Measurements from ENCODE around the gene LRRC46. TPM values are rescaled to one million over a fixed set of nuclear protein-coding genes. Genes with fewer than 3 reads are reported as not detected.

The LRRC46 gene, protein sequence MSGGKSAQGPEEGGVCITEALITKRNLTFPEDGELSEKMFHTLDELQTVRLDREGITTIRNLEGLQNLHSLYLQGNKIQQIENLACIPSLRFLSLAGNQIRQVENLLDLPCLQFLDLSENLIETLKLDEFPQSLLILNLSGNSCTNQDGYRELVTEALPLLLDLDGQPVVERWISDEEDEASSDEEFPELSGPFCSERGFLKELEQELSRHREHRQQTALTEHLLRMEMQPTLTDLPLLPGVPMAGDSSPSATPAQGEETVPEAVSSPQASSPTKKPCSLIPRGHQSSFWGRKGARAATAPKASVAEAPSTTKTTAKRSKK
- polyA plus RNA-seq (2013, experiment 1 of 2; ENCODE audit: insufficient read length): 1.2 TPM
- 1.1 TPM for polyA plus RNA-seq (2013, experiment 2 of 2; ENCODE audit: insufficient read length)

DNA sequence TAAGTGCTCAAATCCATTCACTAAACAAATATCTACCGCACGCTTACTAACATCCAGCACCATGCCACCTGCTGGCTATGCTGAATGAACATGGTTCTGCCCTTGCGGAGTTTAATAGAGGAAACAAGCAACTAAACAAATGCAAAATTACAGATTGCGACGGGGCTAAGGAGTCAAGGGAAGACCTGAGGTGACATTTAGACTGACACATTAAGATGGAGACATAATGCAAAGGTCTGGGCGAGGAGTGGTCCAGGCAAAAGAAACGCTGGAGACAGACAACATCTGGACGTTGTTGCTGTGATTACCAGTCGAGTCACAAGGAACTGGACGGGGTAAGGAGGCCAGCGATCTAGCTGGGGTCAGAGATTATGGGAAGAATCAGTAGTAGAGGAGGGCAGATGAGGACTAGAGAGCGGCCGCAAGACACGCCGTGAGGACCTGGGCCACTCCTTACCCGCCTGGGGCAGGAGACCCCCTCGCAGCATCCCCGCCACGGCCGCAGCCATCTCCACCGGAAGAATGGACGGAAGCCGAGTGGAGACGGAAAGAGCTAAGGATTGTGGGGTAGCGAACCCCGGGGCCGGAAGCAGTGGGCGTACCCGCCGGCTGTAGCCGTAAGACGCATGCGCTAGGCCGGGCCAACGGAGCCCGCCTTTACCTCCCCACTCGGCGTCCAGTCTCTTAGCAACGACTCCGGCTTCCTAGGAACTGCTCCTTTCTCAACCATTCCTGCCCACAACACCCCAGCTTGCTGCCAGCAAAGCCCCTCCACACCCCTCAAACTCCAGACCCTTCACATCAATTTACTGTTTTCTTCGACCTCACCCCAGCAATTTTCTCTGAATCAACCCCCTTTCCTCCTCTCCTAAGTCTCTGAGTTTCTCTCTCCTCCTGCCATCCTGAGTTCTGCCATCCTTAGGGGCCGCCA lies at the start of gene LRRC46, which contains the start of gene MRPL10:
Gene LRRC46, plus strand, starts transcription at position 668 of the 931 bp plus-strand sequence. CDS start 320 bp downstream, outside the sequence.
Gene MRPL10, minus strand, starts transcription at position 539 of the 931 bp plus-strand sequence. Its CDS starts 30 bp downstream, at position 509.
- DNase-seq: peak; percentile 92

DNA sequence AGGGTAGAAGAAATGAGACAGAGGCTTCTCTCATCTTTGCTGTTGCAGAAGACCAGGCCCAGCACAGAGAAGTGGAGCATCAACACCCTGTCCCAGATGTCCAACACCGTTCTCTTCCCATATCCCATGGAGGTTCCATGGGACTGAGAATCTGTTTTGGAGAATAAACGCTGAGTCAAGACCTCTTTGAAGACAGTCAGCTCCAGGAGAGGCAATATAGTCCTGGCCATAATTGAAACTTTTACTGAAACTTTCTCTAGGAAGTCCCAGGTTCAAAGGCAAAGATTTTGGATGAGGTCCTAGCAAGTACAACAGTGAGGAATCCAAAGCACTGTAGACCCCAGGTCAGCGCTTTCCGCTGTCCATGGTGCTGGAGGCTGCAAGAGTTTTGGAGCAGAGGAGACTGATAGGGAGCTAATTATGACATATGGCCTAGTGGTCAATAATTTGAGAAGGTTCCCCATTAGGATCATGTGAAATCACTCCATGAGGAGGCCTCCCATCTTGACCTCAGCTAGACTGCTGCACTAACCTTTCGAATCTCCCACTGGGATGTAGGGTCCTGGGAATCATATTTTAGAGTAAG lies 45.8 kb upstream of the LRRC46 start:
- peak; percentile 39 for DNase-seq

DNA sequence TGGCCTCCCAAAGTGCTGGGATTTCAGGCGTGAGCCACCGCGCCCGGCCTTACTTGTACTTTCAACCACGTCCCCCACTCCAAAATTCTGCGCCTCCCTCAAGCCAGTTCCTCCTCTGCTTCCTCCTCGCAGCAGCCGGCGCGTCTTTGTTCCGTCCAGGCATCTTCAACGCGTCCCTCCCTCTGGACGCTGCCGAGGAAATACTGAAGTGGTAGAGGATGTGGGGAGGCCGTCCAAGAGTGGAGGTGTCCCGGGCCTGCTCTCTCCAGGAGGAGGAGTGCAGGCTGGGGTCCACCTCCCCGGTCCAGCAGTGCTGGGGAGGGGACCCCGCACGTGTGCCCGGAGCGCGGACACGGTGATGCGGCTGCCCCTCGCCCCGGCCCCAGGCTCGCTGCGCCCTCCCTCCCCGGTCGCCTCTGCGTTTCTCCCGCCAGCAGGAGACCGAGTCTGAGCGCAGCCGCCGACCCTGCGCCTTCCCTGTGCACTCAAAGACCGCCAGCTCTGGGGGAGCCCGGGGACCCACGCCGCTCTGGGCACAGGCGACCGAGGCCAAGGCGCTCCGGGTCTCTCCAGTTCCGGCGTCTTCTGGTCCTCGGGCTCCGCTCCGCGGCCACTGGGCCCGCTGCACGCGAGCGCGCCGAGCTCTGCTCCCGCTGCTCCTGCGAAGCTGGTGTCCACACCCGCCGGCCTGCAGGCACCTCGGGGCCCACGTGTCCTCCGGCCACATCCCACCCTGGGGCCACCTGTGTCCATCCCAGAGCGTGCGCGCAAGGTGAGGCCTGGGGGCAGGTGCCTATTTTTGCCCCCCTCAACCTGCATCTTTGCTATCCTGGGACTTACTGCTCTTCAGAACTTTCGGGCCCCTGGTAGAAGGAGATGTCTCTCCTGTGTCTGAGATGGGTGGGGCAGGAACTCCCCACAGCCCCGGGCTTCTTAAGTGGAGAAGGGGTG lies 41.6 kb upstream of the LRRC46 start:
- peak; percentile 34 for DNase-seq

DNA sequence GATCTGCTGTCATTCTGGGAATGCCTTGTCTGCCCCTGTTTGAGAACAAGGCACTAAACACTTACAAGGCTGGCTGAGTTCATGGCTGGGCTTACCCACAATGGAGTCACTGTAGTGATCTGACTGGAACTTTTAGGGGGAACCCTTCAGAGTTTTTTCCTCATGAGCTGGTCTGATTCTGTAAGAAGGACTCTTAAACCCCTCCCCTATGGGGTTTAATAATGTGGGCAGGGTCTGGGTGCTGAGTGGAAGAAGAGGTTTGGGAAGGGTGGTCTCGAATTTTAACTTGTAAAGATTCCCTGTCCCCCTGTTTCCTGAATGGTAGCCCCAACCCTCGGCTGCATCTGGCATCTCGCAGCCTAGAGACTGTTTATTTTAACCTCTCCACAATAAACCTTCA lies 40.4 kb upstream of the LRRC46 start:
- DNase-seq: no peak

DNA sequence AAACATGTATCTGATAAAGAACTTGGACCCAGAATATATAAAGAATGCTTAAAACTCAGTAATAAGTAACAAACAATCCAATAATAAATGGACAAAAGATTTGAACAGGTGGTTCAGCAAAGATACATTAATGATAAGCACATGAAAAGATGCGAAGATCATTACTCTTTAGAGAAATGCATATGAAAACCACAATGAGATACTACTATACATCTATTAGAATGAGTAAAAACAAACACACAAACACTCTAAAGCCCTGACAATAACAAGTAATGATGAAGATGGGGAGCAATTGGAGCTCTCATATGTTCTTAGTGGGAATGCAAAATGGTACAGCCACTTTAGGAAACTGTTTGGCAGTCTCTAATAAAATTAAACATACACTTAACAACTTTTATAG lies 39.0 kb upstream of the LRRC46 start:
- no peak for DNase-seq

DNA sequence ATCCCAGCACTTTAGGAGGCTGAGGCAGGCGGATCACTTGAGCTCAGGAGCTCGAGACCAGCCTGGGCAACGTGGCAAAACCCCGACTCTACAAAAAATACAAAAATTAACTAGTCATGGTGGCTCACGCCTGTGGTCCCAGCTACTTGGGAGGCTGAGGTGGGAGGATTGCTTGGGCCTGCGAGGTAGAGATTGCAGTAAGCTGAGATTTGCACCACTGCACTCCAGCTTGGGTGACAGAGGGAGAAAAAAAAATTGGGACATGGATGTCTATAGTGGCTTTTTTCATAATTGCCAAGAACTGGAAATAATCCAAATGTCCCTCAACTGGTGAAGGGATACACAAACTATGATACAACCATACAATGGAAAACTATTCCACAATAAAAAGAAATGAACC lies 38.5 kb upstream of the LRRC46 start:
- DNase-seq: no peak

DNA sequence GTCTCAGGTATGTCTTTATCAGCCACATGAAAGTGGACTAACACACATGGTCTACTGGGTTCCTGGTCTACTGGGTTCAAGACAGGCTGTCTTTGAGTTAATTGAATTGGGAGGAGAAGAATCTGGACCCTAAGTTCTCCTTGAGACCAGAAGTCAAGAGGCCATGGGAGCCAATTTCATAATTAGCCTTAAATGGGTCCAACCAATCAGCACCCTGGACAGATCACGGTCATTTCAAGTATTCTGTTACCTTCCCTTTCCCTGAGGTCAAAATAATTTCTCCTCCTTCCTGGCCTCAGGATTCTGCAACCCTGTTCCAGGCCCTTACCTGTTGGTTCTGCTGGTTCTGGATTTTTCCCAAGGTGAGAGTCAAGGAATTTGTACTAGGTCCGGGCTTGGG lies 33.7 kb upstream of the LRRC46 start:
- peak; percentile 8 for DNase-seq

DNA sequence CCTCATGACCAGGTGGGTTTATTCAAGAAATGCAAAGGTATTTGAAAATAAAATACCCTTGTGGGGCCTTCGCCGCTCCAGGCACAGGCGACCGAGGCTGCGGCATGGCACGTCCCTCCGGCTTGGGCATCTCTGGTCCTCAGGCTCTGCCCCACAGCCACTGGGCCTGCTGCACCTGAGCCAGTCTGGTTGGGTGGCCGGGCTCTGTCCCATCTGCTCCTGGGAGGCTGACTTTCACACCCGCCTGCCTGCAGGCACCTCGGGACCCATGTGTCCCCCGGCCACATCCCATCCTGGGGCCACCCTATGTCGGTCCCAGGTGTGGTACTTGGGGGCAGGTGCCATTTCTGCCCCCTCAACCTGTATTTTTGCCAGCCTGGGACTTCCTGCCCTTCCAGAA lies 30.8 kb upstream of the LRRC46 start:
- DNase-seq: no peak

DNA sequence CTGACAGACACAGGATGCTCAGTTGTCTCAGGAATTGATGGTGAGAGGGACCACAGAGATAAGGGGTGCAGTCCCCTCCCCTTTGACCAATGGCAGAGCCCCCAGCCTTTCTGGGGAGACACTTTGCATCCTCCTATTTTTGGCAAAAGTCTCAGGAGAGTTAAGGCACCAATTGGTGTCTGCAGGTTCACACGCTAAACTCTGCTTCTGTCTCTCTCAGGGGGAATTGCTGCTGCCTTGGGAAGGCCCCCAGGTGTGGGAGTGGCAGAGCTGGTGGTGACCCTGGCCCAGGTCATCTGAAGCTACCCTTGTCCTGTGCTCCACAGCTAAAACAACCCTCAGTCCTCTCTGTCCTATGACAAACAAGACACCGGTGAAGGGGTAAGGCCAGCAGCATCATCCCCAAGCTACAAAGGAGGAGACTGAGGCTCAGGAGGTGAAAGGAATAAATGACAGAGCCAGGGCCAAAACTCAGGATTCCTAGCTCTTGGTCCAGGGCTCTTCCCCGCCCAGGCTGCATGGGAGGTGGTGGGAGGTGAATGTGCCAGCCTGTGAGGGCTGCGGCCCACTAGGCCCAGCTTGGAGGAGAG lies 30.2 kb upstream of the LRRC46 start:
- no peak for DNase-seq

DNA sequence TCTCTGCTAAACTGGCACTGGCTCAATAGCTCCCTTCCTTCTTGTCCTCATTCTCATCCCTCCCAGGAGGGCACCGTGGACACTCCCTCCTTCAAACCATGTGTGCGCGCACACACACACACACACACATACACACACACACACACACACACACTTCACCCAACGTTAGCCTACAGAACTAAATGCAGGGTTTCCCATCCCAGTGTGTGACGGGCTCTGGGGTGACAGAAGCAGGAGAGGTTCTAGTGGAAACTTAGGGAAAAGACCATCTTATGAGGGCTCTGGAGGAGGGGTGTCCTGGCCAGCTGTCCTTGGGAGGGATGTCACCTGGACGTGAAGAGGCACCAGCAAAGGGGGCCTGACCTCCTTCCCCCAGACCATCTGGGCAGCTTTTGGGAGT lies 29.6 kb upstream of the LRRC46 start:
- DNase-seq: no peak

DNA sequence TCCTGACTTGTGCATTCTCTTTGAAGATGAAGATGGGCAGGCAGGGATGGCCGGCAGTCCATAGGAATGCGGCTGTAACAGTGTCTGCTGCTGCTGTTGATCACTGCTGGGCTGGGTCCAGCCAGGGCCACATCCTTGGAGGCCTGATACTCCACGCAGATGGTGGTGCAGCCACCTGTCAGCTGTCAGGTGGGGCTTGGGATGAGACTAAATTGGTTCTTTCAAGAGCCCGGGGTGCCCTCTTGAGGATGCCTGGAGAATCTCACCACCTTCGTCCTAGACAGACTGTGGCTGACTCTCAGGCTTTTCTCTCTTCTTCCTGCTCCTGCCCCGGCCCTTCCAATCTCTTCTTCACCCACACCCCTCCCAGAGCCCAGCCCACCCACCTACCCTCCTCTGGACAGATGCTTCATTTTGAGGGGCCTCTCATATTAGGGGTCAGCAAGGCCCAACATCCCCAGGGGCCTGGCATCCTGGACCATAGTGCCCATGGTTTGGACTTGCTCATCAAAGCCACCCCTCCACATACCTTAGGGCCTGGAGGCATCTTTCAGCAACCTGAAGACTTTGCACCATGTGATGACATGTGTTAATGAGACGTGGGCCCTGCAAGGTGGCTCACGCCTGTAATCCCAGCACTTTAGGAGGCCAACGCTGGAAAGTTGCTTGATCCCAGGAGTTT lies 29.0 kb upstream of the LRRC46 start:
- peak; percentile 27 for DNase-seq

DNA sequence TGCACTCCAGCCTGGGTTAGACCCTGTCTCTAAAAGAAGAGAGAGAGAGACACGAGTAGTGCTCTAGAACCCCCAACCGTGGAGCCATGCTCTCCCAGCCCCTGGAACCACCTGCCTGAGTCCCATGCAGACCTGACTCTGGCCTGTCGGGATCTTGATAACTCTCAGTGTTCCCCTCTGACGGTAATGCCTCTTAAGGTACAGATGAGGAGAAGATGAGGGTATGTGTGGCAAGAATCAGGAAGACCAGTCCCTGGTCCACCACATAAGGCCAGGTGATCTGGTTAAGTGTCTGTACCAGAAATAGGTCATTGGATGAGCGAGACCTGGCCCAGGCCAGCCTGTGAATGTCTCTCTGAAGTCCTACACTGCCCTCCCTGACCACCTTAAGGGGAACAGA lies 28.3 kb upstream of the LRRC46 start:
- DNase-seq: no peak

DNA sequence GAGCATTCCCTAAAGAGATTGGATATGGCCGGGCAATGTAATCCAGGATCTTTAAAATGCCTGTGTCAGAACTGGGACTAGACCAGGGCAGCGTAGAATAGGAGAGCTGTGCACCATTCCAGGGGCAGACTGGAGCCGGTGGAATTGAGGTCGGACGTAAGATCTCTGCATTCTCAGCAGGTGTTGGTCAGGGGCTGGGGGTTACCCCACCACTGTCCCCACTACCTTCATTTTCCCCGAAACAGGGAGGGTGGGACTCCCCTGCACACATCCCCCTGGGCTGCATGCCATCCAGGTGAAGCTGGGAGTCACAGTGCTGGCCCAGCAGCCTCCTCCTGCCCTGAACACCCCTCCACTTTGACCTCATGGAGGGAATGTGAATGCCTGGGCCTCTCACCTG lies 27.7 kb upstream of the LRRC46 start:
- no peak for DNase-seq

DNA sequence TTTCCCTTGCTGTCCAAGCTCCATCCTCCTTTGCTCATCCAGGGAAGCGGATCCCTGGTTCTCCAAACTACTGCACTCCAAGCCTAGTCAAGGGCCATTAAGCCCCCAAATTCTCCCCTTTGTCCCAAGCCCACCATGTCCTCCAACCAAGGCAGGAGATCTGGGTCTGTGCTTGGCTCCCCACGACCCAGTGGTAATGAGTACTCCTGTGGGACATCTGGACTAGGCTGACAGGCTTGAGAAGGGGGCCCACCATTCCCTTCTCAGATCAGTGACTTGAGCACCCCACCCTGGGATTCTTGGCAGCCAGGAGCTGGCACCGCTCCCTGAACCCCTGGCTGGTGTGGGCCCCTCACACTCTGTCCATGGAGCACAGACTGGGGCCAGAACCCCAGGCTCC lies 27.0 kb upstream of the LRRC46 start:
- no peak for DNase-seq

DNA sequence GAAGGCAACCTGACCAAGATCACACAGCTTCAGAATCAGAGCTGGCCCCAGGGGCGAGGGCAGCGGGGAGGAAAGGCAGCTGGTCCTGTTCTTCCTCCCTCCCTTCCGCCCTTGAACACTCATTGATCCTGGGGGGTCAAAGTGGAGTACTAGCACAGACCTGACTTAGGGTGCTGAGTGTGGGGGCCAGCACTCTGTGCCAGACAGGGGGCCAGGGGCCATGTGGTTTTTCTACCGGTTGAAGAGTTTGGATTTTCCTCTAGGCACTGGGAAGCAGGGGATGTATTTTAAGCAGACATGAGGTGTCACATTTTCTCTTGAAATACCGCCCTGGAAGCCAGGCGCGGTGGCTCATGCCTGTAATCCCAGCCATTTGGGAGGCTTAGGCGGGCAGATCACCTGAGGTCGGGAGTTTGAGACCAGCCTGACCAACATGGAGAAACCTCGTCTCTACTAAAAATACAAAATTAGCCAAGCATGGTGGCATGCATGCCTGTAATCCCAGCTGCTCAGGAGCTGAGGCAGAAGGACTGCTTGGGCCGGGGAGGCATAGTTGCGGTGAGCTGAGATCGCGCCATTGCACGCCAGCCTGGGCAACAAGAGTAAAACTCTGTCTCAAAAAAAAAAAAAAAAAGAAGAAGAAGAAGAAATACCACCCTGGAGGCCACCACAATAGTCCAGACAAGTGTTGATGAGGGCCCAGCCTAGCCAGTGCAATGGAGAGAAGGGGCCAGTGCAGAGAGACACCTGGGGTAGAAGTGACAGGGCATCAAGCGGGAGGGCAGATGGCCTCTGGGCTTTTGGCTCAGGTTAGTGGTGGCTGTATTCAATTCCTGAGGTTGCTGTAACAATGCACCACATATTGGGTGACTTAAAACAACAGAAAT lies 25.2 kb upstream of the LRRC46 start:
- DNase-seq: no peak

DNA sequence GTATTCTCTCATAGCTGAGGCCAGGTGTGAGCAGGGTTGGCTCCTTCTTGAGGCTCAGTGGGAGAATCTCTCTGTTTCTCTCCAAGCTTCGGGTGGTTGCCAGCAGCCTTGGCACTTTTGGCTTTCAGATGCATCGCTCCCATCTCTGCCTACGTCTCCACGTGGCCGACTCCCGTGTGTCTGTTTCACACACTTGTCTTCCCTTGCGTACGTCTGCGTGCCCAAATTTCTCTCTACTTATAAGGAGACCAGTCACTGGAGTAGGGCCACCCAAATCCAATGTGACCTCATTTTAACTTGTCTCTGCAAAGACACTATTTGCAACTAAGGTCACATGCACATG lies 24.6 kb upstream of the LRRC46 start:
- no peak for DNase-seq

DNA sequence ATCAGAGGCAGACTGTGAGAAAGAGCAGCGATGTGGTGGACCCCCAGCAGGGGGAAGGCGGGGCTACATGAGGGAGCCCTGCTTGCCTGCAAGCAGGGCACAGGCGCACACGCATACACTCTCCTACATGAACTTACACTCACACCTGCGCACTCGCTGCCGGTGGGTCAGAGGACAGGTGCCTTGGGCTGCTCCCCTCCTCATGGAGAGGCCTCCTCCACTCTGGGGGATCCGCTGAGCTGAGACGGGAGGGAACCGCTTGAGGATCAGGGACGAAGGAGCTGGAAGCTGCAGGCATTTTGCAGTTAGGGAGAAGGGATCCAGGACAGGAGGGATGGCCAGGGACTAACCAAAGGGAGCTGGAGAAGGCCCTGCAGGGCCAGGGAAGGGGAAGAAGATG lies 24.0 kb upstream of the LRRC46 start:
- DNase-seq: no peak

DNA sequence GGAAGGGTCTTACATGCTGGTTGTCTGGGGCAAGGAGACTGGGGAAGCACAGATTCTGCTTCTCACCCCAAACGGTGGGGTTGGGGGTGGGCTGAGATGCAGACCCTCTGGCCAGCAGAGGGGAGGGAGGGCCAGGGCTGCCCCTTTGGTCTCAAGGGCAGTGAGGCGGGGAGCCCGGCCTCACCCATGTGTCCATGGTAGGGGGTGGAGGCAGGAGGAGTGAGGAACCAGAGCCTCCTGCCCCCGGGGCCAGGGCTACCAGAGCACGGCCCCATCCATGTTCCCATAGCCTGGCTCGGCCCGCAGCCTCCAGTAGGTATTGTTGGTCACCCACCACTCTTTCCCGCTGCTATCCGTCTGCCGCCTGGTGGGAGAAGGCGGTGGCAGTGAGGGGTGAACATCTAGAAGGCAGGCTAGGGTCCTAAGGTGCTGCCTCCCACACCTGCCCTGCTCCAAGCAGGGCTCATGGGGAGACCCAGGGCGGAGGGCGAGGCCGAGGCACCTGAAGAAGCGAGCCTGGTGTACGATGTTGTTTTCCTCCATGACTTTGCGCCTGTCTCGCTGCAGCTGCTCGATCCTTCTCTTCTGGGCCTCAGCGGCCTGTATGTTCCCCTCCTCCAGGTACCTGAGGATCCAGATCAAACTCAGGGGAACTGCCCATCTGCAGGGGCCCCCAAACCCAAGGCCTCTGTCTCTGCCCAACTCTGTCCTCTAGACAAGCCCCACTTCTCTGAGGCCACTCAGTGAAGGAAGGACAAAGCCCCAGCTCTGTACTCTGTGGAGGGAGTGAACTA lies 23.2 kb upstream of the LRRC46 start:
- no peak for DNase-seq

DNA sequence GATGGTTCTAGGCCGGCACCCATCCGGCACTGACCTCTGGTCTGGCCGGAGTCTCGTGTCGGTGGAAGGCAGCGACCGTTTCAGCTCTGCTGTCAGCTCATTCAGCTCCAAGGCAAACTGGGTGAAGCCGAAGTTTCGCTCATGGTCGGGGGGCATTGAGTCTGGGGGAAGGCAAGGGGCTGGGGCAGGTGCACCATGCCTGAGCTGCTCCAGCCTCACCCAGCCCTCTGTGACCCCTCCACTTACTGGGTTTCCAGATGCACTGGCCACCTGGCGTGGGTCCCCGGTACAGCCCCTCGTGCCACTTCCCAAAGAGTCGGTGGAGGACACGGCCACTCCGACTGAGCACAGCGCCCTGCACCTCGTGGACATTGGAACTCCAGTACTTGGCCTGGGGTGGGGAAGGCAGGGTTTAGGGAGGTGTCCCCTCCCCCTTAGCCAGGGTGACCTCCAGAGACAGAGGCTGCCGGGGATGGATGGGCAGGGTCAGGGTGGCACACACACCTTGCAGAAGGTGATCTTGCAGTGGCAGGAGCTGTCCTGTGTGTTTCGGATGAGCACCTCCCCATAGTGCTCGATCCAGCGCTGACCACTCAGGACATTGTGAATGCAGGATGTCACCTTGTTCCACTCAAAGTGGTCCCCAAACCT lies 22.5 kb upstream of the LRRC46 start:
- no peak for DNase-seq

Data from fibroblast of skin of back (primary cell).